ENCODE results near the gene RDM1.

DNA sequence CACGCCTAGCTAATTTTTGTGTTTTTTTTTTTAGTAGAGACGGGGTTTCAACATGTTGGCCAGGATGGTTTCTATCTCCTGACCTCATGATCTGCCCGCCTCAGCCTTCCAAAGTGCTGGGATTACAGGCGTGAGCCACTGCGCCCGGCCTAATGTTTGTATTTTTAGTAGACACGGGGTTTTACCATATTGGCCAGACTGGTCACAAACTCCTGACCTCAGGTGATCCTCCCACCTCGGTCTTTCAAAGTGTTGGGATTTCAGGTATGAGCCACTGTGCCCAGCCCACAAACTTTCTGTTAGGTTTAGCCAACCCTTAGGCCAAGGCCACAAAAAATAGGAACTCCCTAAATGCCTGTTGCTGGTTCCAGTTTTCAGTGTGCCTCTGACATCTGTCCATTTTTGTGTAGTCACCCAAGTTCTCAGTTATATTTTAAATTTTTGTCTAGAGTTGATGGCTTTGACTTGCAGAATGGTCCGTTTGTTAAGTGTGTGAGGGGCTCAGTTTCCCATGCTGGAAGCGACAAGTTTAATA, 38.0 kb upstream of the RDM1 start:
- TF ChIP-seq, protein P1, sequence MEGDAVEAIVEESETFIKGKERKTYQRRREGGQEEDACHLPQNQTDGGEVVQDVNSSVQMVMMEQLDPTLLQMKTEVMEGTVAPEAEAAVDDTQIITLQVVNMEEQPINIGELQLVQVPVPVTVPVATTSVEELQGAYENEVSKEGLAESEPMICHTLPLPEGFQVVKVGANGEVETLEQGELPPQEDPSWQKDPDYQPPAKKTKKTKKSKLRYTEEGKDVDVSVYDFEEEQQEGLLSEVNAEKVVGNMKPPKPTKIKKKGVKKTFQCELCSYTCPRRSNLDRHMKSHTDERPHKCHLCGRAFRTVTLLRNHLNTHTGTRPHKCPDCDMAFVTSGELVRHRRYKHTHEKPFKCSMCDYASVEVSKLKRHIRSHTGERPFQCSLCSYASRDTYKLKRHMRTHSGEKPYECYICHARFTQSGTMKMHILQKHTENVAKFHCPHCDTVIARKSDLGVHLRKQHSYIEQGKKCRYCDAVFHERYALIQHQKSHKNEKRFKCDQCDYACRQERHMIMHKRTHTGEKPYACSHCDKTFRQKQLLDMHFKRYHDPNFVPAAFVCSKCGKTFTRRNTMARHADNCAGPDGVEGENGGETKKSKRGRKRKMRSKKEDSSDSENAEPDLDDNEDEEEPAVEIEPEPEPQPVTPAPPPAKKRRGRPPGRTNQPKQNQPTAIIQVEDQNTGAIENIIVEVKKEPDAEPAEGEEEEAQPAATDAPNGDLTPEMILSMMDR (IDR thresholded peaks at IDR 0.05), result no peak
- TF ChIP-seq POLR2A (IDR thresholded peaks at IDR 0.05; ENCODE audit: low read depth), result no peak
